GM12874 (cell line): ENCODE results near the gene EID2B.

ENCODE experiments used
- CTCF ChIP-seq: IDR thresholded peaks from 2 replicates; pipeline ENCODE4 v1.5.1; 2011; ENCODE audit warnings: low read depth, mild to moderate bottlenecking, control low read depth, low read length, moderate library complexity; ENCODE audit not compliant: insufficient read depth

Gene EID2B

GRCh38 chr19:39532233-39533002 lies at the start of gene EID2B:
EID2B (minus strand) TSS chr19:39532852; CDS start chr19:39532802, 50 bp downstream.
- peak; percentile 99 for TF ChIP-seq CTCF

GRCh38 chr19:39582442-39582841 lies 49.8 kb upstream of the EID2B start:
- no peak for TF ChIP-seq CTCF

GRCh38 chr19:39568604-39569003 lies 36.0 kb upstream of the EID2B start:
- no peak for TF ChIP-seq CTCF

GRCh38 chr19:39566064-39566463 lies 33.4 kb upstream of the EID2B start:
- TF ChIP-seq CTCF, result no peak

- no peak for TF ChIP-seq CTCF
These were observed 30.8 kb upstream of the EID2B start for GRCh38 chr19:39563408-39563807.

GRCh38 chr19:39558624-39559117 lies 26.0 kb upstream of the EID2B start:
- no peak for TF ChIP-seq CTCF

GRCh38 chr19:39557811-39558623 lies 25.4 kb upstream of the EID2B start:
- no peak for TF ChIP-seq CTCF
